ENCODE data around the gene IRX4. TPM values are rescaled to one million over a fixed set of nuclear protein-coding genes. Genes with fewer than 3 reads are reported as not detected.

IRX4 gene
- total and polyA plus RNA-seq, 8 donors: 14.8 TPM; not detected in 7

- H3K27ac ChIP-seq: no peak overlapping the region
- intact Hi-C loops (cut with DNase I; ENCODE audit: low total_unique reads): no loop called here
- H3K4me3 ChIP-seq: no peak overlapping the region
- TF ChIP-seq POLR2A (IDR thresholded peaks at IDR 0.05) (no peak), POLR2AphosphoS5 (IDR thresholded peaks at IDR 0.05) (no peak), EP300 (IDR thresholded peaks at IDR 0.05) (no peak), CTCF (IDR thresholded peaks at IDR 0.05) (no peak)
- WGBS, 5 donors: 65 to 81% (median 74%) methylated on average over 15 to 19 of the region's 19 CpGs
- no peak for DNase-seq
- no peaks in the 10 kb centered on the region for H3K9me3 ChIP-seq
- H3K27me3 ChIP-seq: peaks cover 3 to 86% (median 45%) of the 10 kb centered on the region in 3 donors
- no peaks in the 10 kb centered on the region for H3K36me3 ChIP-seq
- H3K4me1 ChIP-seq: no peaks in the 10 kb centered on the region
Measured at GRCh38 chr5:1868886-1869475, 13.7 kb downstream of the IRX4 start.

- Histone ChIP-seq H3K9me3 (no peaks in the 10 kb centered on the region), H3K27me3 (peaks cover 0 to 79% (median 33%) of the 10 kb centered on the region in 3 donors), H3K27ac (no peak overlapping the region), H3K36me3 (no peaks in the 10 kb centered on the region), H3K4me3 (no peak overlapping the region), H3K4me1 (no peaks in the 10 kb centered on the region)
- intact Hi-C loops (cut with DNase I; ENCODE audit: low total_unique reads): no loop called here
- 15 to 58% (median 33%) methylated on average over 1 to 20 of the region's 20 CpGs for WGBS, 5 donors
- TF ChIP-seq CTCF (IDR thresholded peaks at IDR 0.05) (no peak), POLR2AphosphoS5 (IDR thresholded peaks at IDR 0.05) (no peak), EP300 (IDR thresholded peaks at IDR 0.05) (no peak), POLR2A (IDR thresholded peaks at IDR 0.05) (no peak)
- no peak for DNase-seq
Measured at GRCh38 chr5:1867815-1868143, 14.9 kb downstream of the IRX4 start.

- peaks cover 0 to 76% (median 29%) of the 10 kb centered on the region in 3 donors for H3K27me3 ChIP-seq
- no peak overlapping the region for H3K4me3 ChIP-seq
- H3K9me3 ChIP-seq: no peaks in the 10 kb centered on the region
- 5 to 36% (median 11%) methylated on average over 7 to 8 of the region's 8 CpGs for WGBS, 5 donors
- no peak for DNase-seq
- no peaks in the 10 kb centered on the region for H3K36me3 ChIP-seq
- TF ChIP-seq EP300 (IDR thresholded peaks at IDR 0.05) (no peak), POLR2AphosphoS5 (IDR thresholded peaks at IDR 0.05) (no peak), POLR2A (IDR thresholded peaks at IDR 0.05) (no peak), CTCF (IDR thresholded peaks at IDR 0.05) (no peak)
- intact Hi-C loops (cut with DNase I; ENCODE audit: low total_unique reads): no loop called here
- H3K4me1 ChIP-seq: no peaks in the 10 kb centered on the region
- no peak overlapping the region for H3K27ac ChIP-seq
Measured at GRCh38 chr5:1867114-1867814, 15.5 kb downstream of the IRX4 start.

- TF ChIP-seq EP300 (IDR thresholded peaks at IDR 0.05): no peak
- no peak for TF ChIP-seq CTCF (IDR thresholded peaks at IDR 0.05)
- no peak for TF ChIP-seq POLR2A (IDR thresholded peaks at IDR 0.05)
- TF ChIP-seq POLR2AphosphoS5 (IDR thresholded peaks at IDR 0.05): no peak
- H3K4me1 ChIP-seq: no peaks in the 10 kb centered on the region
- peaks cover 0 to 73% (median 29%) of the 10 kb centered on the region in 3 donors for H3K27me3 ChIP-seq
Measured at GRCh38 chr5:1865948-1866347, 16.8 kb downstream of the IRX4 start.

More at GRCh38 chr5:1865948-1866347, 16.8 kb downstream of the IRX4 start:
- Histone ChIP-seq H3K9me3 (no peaks in the 10 kb centered on the region), H3K27ac (no peak overlapping the region), H3K36me3 (no peaks in the 10 kb centered on the region), H3K4me3 (no peak overlapping the region)
- no peak for DNase-seq
- WGBS, 5 donors: 65 to 77% (median 71%) methylated on average over 12 to 14 of the region's 14 CpGs
- intact Hi-C loops (cut with DNase I; ENCODE audit: low total_unique reads): no loop called here
